CD4-positive, CD25-positive, alpha-beta regulatory T cell (primary cell): ENCODE data around the gene SMARCA2. TPM values are rescaled to one million over a fixed set of nuclear protein-coding genes. Genes with fewer than 3 reads are reported as not detected.
A peak's percentile ranks its signal among the peaks of the same experiment; 100 is the strongest.

Source experiments
- ATAC-seq, 2 donors: fragments of 150-1000 bp; cut with Tn5 transposase; one replicate each; pipeline ENCODE4 v1.10.0; 2021; ENCODE audit warnings: low read depth in 2 of 2, moderate number of reproducible peaks in 2 of 2, moderate library complexity in 1 of 2
- DNase-seq, 3 donors: peaks; one replicate each; pipeline versions ENCODE4 v3.0.0 to v3.0.0-alpha.2; 2012 to 2022; ENCODE audit warnings: mixed read lengths in 1 of 3
- H3K27ac ChIP-seq: one replicate; pipeline ENCODE4 v1.7.0; 2013; ENCODE audit warnings: mild to moderate bottlenecking, low read length; ENCODE audit not compliant: insufficient read depth, poor library complexity, severe bottlenecking
- H3K27me3 ChIP-seq: one replicate; pipeline ENCODE4 v1.7.0; 2013; ENCODE audit warnings: low read length; ENCODE audit not compliant: control insufficient read depth, insufficient read depth
- H3K36me3 ChIP-seq: one replicate; pipeline ENCODE4 v1.7.0; 2013; ENCODE audit warnings: mild to moderate bottlenecking, low read length, moderate library complexity; ENCODE audit not compliant: control insufficient read depth, insufficient read depth
- H3K4me1 ChIP-seq: 2 replicates; pipeline ENCODE4 v1.7.0; 2013; ENCODE audit warnings: mild to moderate bottlenecking, low read length; ENCODE audit not compliant: insufficient read depth, control insufficient read depth, poor library complexity, severe bottlenecking
- H3K4me3 ChIP-seq: one replicate; pipeline ENCODE4 v1.7.0; 2013; ENCODE audit warnings: low read depth, mild to moderate bottlenecking, low read length, moderate library complexity
- H3K9me3 ChIP-seq, 2 experiments: 1 replicate in 1 of 2; 2 replicates in 1 of 2; pipeline ENCODE4 v1.7.0; 2013; ENCODE audit warnings: low read length in 2 of 2, mild to moderate bottlenecking in 1 of 2, moderate library complexity in 1 of 2; ENCODE audit not compliant: control insufficient read depth in 2 of 2
- H3K27ac Mint-ChIP-seq, 3 donors: one replicate each; pipeline ENCODE4 v1.8.0; 2020 to 2022; ENCODE audit warnings: mild to moderate bottlenecking in 3 of 3, mixed read lengths in 3 of 3, moderate library complexity in 2 of 3
- H3K27me3 Mint-ChIP-seq: one replicate; pipeline ENCODE4 v1.8.0; 2022; ENCODE audit warnings: mild to moderate bottlenecking, mixed read lengths
- H3K36me3 Mint-ChIP-seq: one replicate; pipeline ENCODE4 v1.8.0; 2020; ENCODE audit warnings: mixed read lengths
- H3K4me1 Mint-ChIP-seq, 4 donors: one replicate each; pipeline ENCODE4 v1.8.0; 2020 to 2022; ENCODE audit warnings: mixed read lengths in 4 of 4, mild to moderate bottlenecking in 1 of 4
- H3K4me3 Mint-ChIP-seq, 4 donors: one replicate each; pipeline ENCODE4 v1.8.0; 2020 to 2022; ENCODE audit warnings: mild to moderate bottlenecking in 4 of 4, mixed read lengths in 4 of 4, moderate library complexity in 3 of 4
- H3K9me3 Mint-ChIP-seq, 7 donors: one replicate each; pipeline ENCODE4 v1.8.0; 2020 to 2022; ENCODE audit warnings: mixed read lengths in 7 of 7, mild to moderate bottlenecking in 3 of 7, moderate library complexity in 2 of 7
- polyA plus RNA-seq, 4 donors: library from polyadenylated mRNA; unstranded; fragments of 300-500 nt; fragmentation: Illumina TruSeq; gene quantifications; one replicate each; pipeline ENCODE4 v1.2.3, GENCODE V29; 2021
- total RNA-seq: library from RNA; stranded (reverse); gene quantifications from one replicate; pipeline ENCODE4 v1.2.3, GENCODE V29; 2022

Gene SMARCA2
- total and polyA plus RNA-seq, 5 donors from 2014 or later: 28.7 to 298 (median 37.8) TPM

- no peak overlapping the region for H3K27ac ChIP-seq
- Mint-ChIP-seq H3K9me3 (no peaks in the 10 kb centered on the region), H3K4me3 (peak overlapping the region in 3 of 4 donors; percentile 2 to 17 (median 7)), H3K36me3 (peaks cover 78% of the 10 kb centered on the region), H3K27me3 (no peaks in the 10 kb centered on the region), H3K27ac (peak overlapping the region in 2 of 3 donors; percentile 22 to 69), H3K4me1 (peaks cover 30 to 48% (median 35%) of the 10 kb centered on the region in 4 donors)
- ATAC-seq (peak; percentile 62 to 66), DNase-seq (peak in 1 of 3 donors; percentile 41)
- peak overlapping the region; percentile 17 for H3K4me3 ChIP-seq
- H3K4me1 ChIP-seq: no peaks in the 10 kb centered on the region
- no peaks in the 10 kb centered on the region for H3K9me3 ChIP-seq
- H3K27me3 ChIP-seq: no peaks in the 10 kb centered on the region
- peaks cover 84% of the 10 kb centered on the region for H3K36me3 ChIP-seq
Observed at GRCh38 chr9:2125906-2126305, 110.8 kb downstream of the SMARCA2 start.

- H3K36me3 Mint-ChIP-seq: peaks cover 78% of the 10 kb centered on the region
- no peaks in the 10 kb centered on the region for H3K9me3 Mint-ChIP-seq
- DNase-seq: peak in 1 of 3 donors; percentile 4
- no peaks in the 10 kb centered on the region for H3K27me3 ChIP-seq
- H3K4me1 ChIP-seq: no peaks in the 10 kb centered on the region
- H3K27ac ChIP-seq: no peak overlapping the region
- peaks cover 30 to 52% (median 37%) of the 10 kb centered on the region in 4 donors for H3K4me1 Mint-ChIP-seq
- H3K4me3 ChIP-seq: peak overlapping the region; percentile 17
- peak overlapping the region in 1 of 3 donors; percentile 69 for H3K27ac Mint-ChIP-seq
- H3K36me3 ChIP-seq: peaks cover 84% of the 10 kb centered on the region
- no peak for ATAC-seq
- no peaks in the 10 kb centered on the region for H3K27me3 Mint-ChIP-seq
- no peaks in the 10 kb centered on the region for H3K9me3 ChIP-seq
- H3K4me3 Mint-ChIP-seq: peak overlapping the region in 1 of 4 donors; percentile 2
Observed at GRCh38 chr9:2126331-2126803, 111.2 kb downstream of the SMARCA2 start.

GRCh38 chr9:2127486-2127885 is 112.3 kb downstream of the SMARCA2 start:
- H3K4me1 ChIP-seq: no peaks in the 10 kb centered on the region
- DNase-seq (no peak), ATAC-seq (no peak)
- no peak overlapping the region for H3K4me3 ChIP-seq
- no peak overlapping the region for H3K27ac ChIP-seq
- Mint-ChIP-seq H3K27me3 (no peaks in the 10 kb centered on the region), H3K27ac (peak overlapping the region in 1 of 3 donors; percentile 60), H3K9me3 (no peaks in the 10 kb centered on the region), H3K4me3 (no peak overlapping the region), H3K4me1 (peaks cover 36 to 54% (median 42%) of the 10 kb centered on the region in 4 donors), H3K36me3 (peaks cover 70% of the 10 kb centered on the region)
- H3K27me3 ChIP-seq: no peaks in the 10 kb centered on the region
- H3K36me3 ChIP-seq: peaks cover 79% of the 10 kb centered on the region
- H3K9me3 ChIP-seq: no peaks in the 10 kb centered on the region

- Histone ChIP-seq H3K27ac (no peak overlapping the region), H3K36me3 (peaks cover 73% of the 10 kb centered on the region), H3K4me1 (no peaks in the 10 kb centered on the region), H3K9me3 (no peaks in the 10 kb centered on the region), H3K4me3 (no peak overlapping the region), H3K27me3 (no peaks in the 10 kb centered on the region)
- DNase-seq: no peak
- ATAC-seq: no peak
- Mint-ChIP-seq H3K4me1 (peaks cover 36 to 55% (median 40%) of the 10 kb centered on the region in 4 donors), H3K9me3 (no peaks in the 10 kb centered on the region), H3K4me3 (no peak overlapping the region), H3K27ac (peak overlapping the region; percentile 48 to 83 (median 60)), H3K36me3 (peaks cover 64% of the 10 kb centered on the region), H3K27me3 (no peaks in the 10 kb centered on the region)
Observed at GRCh38 chr9:2128141-2128540, 113.0 kb downstream of the SMARCA2 start.

GRCh38 chr9:2128618-2129017 is 113.5 kb downstream of the SMARCA2 start:
- Histone ChIP-seq H3K27me3 (no peaks in the 10 kb centered on the region), H3K9me3 (no peaks in the 10 kb centered on the region), H3K4me1 (no peaks in the 10 kb centered on the region), H3K27ac (no peak overlapping the region), H3K36me3 (peaks cover 71% of the 10 kb centered on the region), H3K4me3 (no peak overlapping the region)
- no peak for DNase-seq
- Mint-ChIP-seq H3K4me1 (peaks cover 37 to 58% (median 38%) of the 10 kb centered on the region in 4 donors), H3K27ac (peak overlapping the region; percentile 48 to 83 (median 60)), H3K27me3 (no peaks in the 10 kb centered on the region), H3K36me3 (peaks cover 59% of the 10 kb centered on the region), H3K4me3 (no peak overlapping the region), H3K9me3 (no peaks in the 10 kb centered on the region)
- no peak for ATAC-seq

- Mint-ChIP-seq H3K9me3 (no peaks in the 10 kb centered on the region), H3K36me3 (peaks cover 57% of the 10 kb centered on the region), H3K4me3 (no peak overlapping the region), H3K27me3 (no peaks in the 10 kb centered on the region), H3K27ac (peak overlapping the region in 2 of 3 donors; percentile 15 to 16), H3K4me1 (peaks cover 21 to 49% (median 29%) of the 10 kb centered on the region in 4 donors)
- Histone ChIP-seq H3K27ac (no peak overlapping the region), H3K4me1 (no peaks in the 10 kb centered on the region), H3K4me3 (no peak overlapping the region), H3K9me3 (no peaks in the 10 kb centered on the region), H3K36me3 (peaks cover 70% of the 10 kb centered on the region), H3K27me3 (no peaks in the 10 kb centered on the region)
- DNase-seq (no peak), ATAC-seq (no peak)
Observed at GRCh38 chr9:2130941-2131340, 115.8 kb downstream of the SMARCA2 start.

- Mint-ChIP-seq H3K27me3 (no peaks in the 10 kb centered on the region), H3K4me3 (no peak overlapping the region), H3K4me1 (peaks cover 10 to 46% (median 21%) of the 10 kb centered on the region in 4 donors), H3K9me3 (no peaks in the 10 kb centered on the region), H3K27ac (peak overlapping the region in 1 of 3 donors; percentile 68), H3K36me3 (peaks cover 51% of the 10 kb centered on the region)
- no peaks in the 10 kb centered on the region for H3K4me1 ChIP-seq
- H3K27ac ChIP-seq: no peak overlapping the region
- H3K36me3 ChIP-seq: peaks cover 67% of the 10 kb centered on the region
- no peaks in the 10 kb centered on the region for H3K27me3 ChIP-seq
- H3K9me3 ChIP-seq: no peaks in the 10 kb centered on the region
- no peak for ATAC-seq
- DNase-seq: peak in 2 of 3 donors; percentile 8 to 24
- H3K4me3 ChIP-seq: no peak overlapping the region
Observed at GRCh38 chr9:2132484-2133082, 117.4 kb downstream of the SMARCA2 start.

- H3K4me3 Mint-ChIP-seq: no peak overlapping the region
Observed at GRCh38 chr9:2134391-2134790, 119.2 kb downstream of the SMARCA2 start.

More at GRCh38 chr9:2134391-2134790, 119.2 kb downstream of the SMARCA2 start:
- Mint-ChIP-seq H3K36me3 (peaks cover 53% of the 10 kb centered on the region), H3K27me3 (no peaks in the 10 kb centered on the region), H3K4me1 (peaks cover 10 to 50% (median 29%) of the 10 kb centered on the region in 4 donors), H3K27ac (no peak overlapping the region), H3K9me3 (no peaks in the 10 kb centered on the region)
- ATAC-seq (no peak), DNase-seq (no peak)
- no peaks in the 10 kb centered on the region for H3K9me3 ChIP-seq
- no peaks in the 10 kb centered on the region for H3K27me3 ChIP-seq
- no peaks in the 10 kb centered on the region for H3K4me1 ChIP-seq
- no peak overlapping the region for H3K4me3 ChIP-seq
- H3K36me3 ChIP-seq: peaks cover 62% of the 10 kb centered on the region
- no peak overlapping the region for H3K27ac ChIP-seq
